Erythroblast (primary cell): ENCODE results near the gene BARHL1.

Source experiments
- GATA1 ChIP-seq: IDR thresholded peaks from 2 replicates; pipeline ENCODE4 v1.6.1; 2011; ENCODE audit warnings: low read depth, mild to moderate bottlenecking, control low read depth, low read length, moderate library complexity
- POLR2A ChIP-seq: IDR thresholded peaks from 2 replicates; pipeline ENCODE4 v1.6.1; 2011; ENCODE audit warnings: mild to moderate bottlenecking, low read length

- TF ChIP-seq POLR2A (no peak), GATA1 (no peak)
Observed at GRCh38 chr9:132538071-132538470, 44.3 kb upstream of the BARHL1 start.
